Left lobe of liver (tissue), 2 donors: ENCODE data around the gene CARD10. TPM values are rescaled to one million over a fixed set of nuclear protein-coding genes. Genes with fewer than 3 reads are reported as not detected.
"Not testable (repeated sequence)": the region's sequence is repeated elsewhere in the genome, so short reads cannot be mapped to it uniquely, and the experiment has no call there.

ENCODE experiments used
- ATAC-seq: fragments of 200-7000 bp; cut with Tn5 transposase; one replicate; pipeline ENCODE4 v1.9.1; 2020; ENCODE audit warnings: mild to moderate bottlenecking, moderate library complexity
- DNase-seq: peaks from one replicate; pipeline ENCODE4 v3.0.0-alpha.2; 2020; ENCODE audit warnings: low spot score
- total RNA-seq: library from RNA; stranded (reverse); gene quantifications from one replicate; pipeline ENCODE4 v1.2.1, GENCODE V29; 2021
- donor health status: DM: no; HTN: no; CAD: no; lungs with moderate emphysema.
- donor health status: DM: no; HTN: yes; CAD: no.

CARD10 gene
- total RNA-seq, 1 donor from 2014 or later: 22.4 TPM

DNA sequence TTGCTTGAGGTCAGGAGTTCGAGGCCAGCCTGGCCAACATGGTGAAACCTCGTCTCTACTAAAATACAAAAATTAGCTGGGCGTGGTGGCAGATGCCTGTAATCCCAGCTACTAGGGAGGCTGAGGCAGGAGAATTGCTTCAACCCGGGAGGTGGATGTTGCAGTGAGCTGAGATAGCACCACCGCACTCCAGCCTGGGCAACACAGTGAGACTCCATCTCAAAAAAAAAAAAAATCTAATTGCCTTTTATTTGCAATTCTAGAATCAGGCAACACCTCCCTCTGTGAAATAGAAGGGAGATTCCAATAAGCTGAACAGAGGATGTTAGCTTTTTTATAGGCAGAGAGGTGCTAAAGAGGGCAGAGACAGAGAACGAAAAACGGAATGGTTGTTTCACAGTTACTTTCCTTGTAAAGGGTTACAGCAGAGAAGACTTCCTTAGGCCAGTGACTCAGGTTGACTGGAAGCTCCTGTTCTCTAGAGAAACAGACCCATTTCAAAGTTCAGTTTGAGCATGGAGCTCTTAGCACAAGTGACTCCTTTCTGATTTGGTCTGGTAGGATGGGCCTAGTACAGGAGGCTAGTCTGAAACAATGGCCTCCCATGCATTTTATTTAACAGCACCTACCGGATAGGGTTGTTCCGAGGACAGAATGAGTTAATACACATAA, 8.0 kb upstream of the CARD10 start:
- not testable (repeated sequence) for ATAC-seq, DNase-seq

DNA sequence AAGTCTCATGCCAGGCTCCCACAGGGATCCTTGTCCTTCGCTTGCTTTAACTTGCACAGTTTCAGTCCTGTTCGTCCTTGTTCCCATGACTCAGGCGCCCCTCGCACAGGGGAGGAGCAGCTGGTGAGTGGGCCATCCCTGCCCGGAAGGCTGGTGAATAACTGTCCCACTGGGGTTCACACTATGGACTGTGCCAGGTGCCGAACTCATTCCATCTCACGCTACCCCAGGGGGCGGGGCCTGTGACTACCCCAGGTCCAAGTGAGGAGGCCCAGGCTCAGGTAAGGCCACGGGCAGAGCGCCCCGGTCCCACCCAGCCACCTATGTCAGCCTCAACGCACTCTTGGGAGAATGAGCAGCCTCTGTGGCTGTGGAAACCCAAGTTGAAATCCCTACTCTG, 7.2 kb upstream of the CARD10 start:
- DNase-seq (no peak), ATAC-seq (no peak)

DNA sequence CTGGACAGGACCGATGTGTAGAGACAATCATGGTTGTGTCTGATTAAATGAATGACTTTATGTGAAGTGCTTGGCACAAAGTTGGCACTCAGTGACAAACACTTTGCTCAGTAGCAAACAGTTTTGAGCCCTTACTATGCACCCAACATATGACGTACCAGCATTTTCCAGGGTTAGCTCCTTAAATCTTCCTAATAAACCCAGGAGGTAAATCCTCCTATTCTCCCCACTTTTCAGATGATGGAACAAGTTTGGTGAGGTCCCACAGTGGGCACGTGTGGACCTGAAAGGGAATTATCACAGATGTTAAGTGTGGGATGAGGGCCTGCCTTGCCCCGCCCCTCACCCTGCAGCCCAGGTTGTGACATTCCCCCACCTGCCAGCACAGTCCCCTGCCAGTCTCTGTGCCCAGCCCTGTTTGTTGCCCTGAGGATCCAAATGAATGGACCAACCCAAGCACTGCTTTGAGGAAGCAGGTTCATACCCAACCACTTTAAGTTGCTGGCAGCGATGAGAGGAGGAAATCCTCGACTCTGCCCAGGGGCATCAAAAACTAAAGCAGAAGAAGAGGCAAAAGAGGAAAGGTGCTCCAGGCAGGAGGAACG, 6.6 kb upstream of the CARD10 start:
- DNase-seq: no peak
- ATAC-seq: no peak

DNA sequence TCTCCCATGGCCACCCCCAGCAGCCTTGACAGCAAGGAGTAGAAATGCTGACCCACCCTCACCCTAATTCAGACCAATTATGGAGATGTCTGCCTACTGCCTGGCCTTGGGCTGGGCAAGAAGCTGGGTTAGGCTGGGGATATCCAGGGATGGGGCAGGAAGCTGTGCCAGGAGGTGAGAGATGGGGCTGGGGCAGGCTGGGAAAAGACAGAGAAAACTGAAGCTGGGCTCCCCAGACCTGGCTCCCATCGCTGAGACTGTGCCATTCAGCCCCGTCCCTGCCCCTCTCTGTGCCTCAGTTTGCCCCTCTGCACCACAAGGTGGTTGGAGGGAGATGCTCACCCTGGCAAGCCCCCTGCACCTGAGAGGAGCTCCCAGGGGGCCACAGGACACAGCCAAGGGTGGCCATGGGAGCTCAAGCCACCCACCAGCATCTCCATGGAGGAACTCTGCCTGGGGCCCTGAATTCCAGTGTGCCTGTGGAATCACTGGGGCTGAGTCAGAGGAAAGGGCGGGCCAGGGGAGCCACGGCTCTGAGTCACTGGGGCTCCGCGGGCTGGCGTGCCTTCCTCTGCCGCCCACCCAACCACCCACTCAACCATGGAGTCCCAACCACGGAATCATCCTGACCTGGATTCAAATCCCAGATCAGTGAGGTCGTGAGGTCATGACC, 6.0 kb upstream of the CARD10 start:
- DNase-seq (no peak), ATAC-seq (no peak)

DNA sequence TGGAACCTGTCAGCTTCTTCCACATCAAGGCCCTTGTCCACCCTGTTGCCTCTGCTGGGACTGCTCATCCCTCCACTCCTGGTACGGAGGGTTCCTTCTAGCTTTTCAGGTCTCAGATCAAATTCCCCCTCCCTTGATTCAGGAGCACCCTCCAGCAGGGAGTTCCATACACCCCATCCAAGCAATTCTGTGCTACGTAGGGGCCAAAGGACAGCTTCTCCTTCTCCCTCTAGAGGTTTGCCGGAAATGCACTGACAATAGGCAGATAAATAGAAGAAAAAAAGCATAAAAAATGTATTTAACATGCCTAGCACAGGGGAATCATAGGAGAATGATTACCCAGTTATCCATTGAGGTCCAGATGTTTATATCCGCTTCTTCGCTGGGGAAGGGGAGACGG, 3.3 kb upstream of the CARD10 start:
- ATAC-seq (no peak), DNase-seq (no peak)

DNA sequence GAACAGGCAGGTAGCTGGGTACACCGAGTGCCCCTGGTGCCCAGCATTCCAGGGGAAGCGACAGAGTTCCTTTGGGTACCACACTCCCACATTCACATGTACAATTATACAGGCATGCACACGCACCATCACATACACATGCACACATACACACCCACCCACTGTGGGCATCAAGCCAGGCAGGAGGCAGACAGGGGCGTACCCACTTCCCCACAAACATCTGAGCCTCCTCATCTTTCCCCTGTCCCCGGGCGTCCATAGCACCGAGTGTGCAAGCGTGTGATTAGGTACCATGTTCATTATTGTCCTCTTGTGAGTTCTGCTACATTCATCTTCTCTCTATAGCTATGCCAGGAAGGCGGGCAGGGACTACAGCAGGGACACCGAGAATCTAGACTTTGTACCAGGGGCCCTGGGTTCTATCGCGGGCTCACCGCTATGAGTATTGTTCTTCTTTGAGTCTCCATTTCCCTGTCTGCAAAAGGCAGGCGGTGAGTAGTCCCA, 2.1 kb upstream of the CARD10 start:
- no peak for ATAC-seq
- DNase-seq: no peak

DNA sequence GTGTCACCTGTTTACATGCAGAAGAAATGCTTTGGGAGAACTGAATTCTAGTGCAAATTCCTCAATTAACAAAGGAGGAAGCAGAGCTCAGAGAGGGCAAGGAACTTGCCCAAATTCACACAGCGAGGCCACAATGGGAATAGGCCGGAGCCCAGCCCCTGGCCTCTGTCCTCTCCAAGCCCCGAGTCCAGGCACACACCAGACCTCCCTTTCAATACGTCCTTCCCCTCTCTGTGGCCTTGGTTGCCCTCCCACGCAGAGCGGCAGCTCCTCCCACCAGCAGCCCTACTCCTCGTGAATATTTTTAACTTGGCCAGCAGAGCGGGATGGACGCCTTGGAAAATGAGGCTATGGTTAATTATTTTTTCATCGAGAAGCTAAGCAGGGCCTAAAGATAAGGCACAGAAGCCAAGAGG, 1.6 kb upstream of the CARD10 start:
- DNase-seq (no peak), ATAC-seq (no peak)

DNA sequence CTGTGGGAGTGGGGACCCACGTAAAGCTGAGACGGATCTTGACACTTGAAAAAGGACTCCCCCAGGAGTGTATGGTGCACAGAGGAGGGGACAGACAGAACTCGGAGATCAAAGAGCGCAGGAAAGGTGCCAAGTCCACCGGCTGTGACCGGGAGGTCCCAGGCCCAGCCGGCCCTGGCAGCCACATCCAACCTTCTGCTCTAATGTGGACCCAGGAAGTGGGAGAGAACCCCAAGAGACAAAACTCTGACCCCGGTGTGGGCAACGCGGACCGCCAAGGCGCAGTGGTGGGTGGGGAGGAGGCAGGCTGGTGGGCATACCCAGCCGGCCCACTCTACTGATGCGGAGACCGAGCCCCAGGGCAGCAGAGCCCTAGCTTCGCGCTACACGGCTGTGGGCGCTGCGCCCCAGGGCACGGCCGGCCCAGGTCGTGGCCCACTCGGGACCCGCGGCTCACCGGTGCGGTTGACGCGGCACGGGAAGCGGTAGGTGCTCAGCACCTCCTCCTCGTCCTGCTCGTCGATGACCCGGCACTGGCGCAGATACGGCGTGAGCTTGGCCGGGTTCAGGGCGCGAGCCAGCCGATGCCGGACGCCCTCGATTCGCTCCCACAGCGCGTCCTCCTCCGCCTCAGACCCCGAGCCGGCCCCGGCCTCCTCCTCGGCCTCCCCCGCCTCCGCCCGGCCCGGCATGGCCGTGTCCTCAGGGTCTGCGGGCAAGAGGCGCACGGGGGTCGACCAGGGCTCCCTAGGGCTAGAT, 527 bp downstream of the CARD10 start:
- peak; percentile 63 for ATAC-seq
- DNase-seq: peak; percentile 69

DNA sequence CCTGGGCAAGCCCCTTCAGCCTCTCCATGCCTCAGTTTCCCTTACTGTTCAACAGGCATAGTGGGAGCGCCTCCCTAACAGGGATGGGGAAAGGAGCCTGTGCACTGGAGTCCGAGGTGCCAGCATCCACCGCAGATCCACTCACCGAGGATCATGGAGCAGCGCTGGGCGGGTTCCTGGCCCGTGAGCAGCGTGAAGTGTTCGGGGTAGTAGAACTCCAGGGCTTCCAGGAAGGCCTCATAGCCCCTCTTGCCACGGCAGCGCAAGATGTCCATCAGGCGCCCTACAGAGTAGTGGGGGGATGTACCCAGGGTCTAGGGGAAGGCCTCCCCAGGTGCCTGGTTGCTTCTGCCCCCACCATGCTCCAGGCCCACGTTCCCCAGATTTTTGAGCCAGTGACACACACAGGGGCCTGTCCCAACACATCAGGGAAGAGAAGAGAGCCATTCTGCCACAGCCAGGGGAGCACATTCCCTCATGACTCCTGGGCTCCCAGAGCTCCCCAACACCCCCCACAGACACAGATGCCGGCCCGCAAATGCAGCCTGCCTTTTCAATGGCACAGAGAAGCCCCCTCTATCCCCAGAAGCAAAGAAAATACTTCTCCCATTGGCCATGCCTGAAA, 1.3 kb downstream of the CARD10 start:
- DNase-seq: no peak
- ATAC-seq: no peak

DNA sequence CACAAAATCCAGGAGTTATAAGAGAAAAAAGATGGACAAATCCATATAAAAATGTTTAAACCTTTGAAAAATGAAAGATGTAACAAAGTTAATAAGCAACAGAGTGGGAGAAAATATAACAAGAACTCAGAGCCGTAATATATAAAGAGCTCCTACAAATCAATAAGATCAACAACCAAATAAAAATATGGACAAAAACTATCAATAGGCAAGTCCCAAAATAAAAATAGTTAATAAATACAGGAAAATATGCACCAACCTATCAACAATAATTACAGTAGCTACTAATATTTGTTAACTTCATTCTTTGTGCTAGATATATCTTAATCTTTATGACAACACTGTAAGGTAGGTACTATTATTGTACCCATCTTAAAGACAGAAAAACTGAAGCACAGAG, 2.8 kb downstream of the CARD10 start:
- ATAC-seq (no peak), DNase-seq (no peak)

DNA sequence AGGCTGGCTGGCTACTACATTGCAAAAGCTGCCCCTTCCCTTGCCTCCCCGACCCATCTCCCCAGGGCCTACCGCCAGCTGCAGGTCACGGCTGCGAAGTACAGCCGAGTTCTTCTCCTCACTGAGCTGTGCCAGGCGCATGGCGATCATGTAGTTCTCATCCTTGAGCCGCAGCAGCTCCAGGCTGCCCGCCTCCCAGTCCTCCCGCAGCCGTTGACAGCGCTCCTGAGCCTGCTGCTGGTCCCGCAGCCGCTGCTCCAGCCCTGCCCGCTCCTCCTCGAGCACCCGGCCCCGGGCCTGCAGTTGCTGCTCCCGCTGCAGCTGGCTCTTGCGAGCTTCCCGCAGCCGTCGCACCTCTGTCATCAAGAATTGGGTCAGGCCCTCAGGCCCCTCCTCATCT, 3.3 kb downstream of the CARD10 start:
- ATAC-seq (no peak), DNase-seq (no peak)

DNA sequence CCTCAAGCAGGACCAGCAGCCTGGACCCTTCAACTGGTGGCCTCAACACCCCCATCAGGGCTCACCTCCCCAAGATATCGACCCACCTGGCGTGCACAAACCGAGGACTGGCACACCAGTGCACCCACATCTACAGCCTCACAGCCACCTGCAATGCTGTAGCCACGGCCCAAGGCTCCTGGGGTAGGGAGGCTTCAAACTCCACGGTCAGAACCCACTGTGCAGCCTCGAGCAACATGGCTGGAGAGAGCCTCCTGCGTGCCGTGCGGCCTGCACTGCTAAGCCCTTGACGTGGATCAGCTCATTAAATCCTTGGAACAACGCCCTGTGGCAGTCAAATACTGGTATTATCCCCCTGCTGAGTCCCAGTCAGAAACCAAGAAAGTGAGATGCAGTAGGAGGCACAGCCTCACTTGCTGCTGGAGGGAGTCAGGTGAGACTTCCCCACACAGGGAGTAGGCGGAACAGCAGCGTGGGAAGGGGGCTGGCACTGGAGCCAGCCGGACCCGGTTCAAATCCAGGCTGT, 4.6 kb downstream of the CARD10 start:
- no peak for ATAC-seq
- no peak for DNase-seq

DNA sequence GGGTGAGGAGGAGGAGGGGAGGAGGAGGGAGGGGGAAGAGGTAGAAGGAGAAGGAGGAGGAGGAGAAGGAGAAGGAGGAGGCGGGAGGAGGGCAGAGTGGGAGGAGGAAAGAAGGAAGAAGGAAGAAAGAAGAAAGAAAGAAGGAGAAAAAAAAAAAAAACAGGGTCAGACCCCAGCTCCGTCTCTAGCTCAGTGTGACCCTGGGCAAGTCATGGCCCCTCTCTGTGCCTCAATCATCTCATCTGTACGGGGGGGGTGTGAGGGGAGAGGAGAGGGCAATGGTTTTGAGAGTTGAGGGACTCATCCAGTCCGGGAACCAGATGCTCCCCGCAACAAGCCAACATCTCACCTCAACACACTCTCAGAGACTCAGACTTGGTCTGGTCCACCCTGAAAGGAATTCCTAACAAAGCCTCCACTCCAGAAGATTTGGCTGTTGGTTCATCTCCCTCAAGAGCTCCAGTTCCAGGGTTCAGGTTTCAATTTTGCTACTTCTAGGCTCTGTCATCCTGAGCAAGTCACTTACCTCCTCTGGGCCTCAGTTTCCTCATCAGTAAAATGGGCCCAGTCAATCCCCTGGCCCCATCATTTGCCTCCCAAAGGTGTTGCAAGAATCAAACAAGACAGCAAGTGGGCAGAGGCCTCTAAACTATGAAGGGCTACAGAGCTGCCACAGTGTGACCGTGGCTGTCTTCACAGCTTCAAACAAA, 7.7 kb downstream of the CARD10 start:
- ATAC-seq: no peak
- no peak for DNase-seq

DNA sequence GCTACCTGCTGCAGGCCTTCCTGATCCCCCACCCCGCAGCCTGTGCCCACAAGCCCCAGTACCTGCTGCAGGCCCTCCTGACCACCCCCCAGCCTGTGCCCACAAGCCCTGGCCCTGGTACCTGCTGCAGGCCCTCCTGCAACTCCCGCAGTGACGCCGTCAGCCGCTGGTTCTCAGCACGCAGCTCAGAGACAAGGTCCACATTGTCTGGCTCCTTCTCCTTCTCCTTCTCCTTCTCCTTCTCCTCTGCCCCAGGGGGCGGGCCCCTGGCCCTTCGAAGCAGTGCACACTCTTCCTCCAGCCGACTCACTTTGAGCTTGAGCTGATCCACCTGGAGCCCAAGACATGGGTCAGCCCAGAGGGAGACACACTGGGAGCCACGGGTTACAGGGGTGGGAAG, 9.1 kb downstream of the CARD10 start:
- DNase-seq (no peak), ATAC-seq (no peak)

DNA sequence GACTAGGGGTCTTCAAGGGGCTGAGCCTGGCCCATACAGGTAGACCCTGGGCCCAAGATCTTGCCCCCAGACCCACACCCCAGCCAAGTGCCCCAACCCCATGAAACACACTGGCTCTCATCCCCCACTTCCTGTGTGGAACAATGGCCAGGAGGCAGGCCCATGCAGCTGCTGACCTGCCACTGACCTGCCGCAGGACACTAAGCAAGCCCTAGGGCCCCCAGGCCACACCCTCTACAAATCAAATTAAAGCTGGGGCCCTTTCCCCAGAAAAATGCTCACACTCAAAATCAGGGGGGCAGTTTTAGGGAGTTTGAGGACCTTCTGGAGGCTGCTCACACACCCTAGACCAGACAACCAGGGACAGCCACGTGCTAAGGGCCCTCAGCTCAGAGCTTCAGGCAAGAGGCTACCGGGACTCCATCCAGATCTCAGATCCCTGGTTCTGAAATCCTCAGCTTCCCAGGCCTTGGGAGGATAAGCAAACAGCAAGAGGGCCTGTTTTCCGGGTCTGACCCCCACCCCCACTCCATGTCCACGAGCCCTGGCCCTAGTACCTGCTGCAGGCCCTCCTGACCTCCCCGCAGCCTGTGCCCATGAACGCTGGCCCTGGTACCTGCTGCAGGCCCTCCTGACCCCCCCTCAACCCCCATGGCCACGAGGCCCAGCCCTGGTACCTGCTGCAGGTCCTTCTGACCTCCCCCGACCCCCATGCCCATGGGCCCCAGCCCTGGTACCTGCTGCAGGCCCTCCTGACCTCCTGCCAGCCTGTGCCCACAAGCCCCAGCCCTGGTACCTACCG, 10.0 kb downstream of the CARD10 start:
- DNase-seq (no peak), ATAC-seq (peak; percentile 18)

DNA sequence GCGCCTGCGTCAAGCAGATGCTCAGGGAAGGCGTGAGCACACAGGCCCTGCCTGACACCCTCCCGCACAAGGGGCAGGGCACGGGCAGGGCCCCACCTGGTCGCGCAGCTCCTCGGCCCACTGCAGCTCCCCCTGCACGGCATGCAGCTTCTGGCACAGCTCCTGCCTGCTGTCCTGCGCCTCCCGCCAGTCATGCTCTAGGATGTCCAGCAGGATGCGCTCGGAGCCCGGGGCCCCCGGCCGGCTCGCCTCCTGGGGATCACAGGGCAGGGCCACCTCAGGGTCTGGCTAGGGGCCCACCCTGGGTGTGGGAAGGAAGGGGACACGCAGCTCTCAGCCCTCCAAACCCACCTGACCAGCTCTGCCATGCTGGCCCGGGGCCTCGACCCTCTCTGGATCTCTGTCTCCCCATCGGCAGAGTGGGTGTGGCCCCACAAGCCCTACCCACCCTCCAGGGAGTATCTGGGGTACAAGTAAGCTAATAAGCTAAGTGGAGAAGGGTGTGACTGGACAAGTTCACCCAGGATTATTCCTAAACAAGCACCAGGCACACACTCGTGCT, 10.7 kb downstream of the CARD10 start:
- DNase-seq (no peak), ATAC-seq (no peak)

DNA sequence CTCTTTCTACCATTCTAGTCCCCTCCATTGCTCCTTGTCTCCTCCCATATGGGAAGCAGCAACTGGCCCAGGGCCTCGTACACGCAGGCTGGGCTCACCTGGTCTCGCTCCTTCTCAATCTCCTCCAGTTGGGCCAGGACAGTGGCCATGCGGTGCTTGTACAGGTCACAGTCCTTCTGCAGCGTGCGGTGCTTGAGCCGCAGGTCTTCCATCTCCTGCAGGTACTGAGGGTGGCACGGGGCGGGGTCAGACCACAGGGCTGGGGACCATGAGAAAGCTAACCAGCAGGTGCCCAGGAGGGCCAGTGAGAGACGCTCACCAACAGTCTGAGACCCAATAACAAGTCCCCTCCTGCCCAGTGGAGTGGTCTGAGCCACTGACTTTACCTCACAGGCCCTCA, 11.5 kb downstream of the CARD10 start:
- no peak for ATAC-seq
- no peak for DNase-seq

DNA sequence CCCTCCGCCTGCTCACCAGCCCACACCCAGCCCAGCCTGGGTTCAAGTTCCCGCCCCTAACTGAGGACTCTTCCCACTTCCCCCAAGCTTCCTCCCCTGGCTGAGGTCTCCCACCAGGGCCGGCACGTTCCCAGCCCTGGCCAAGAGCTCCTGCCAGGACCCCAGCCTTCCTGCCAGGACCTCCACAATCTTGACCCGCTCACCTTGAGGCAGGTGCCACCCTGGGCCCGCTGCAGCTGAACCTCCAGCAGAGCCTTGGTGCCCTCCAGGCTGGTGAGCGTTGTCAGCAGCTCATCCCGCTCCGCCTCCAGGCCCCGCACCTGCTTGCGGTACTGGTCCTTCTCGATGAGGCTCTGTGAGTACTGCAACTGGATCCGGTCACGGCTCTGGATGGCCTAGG, 13.2 kb downstream of the CARD10 start:
- DNase-seq: no peak
- no peak for ATAC-seq

DNA sequence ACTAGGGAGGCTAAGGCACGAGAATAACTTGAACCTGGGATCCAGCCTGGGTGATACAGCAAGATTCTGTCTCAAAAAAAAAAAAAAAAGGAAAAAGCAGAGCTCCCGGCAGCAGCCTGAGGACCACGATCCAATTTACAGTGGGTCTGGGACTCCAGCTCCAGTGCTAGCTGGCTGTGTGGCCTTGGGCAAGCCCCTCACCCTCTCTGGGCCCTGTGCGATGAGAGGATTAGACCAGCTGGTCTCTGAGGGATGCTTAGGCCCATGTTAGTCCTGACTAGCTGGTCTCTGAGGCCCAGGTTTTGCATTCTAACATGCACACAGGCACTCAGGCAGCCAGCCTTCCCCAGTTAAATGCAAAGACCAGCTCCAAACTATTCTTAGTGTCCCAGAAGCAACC, 13.7 kb downstream of the CARD10 start:
- DNase-seq (no peak), ATAC-seq (no peak)
